H1 (cell line): Measurements from ENCODE around the gene SPATS1. TPM values are rescaled to one million over a fixed set of nuclear protein-coding genes. Genes with fewer than 3 reads are reported as not detected.

Experiments used
- CTCF ChIA-PET: fragments of 300-600 bp; sonication (Branson Sonifier 250); formaldehyde crosslinking; loops from one replicate; lab custom pipeline; 2021; ENCODE audit not compliant: partially characterized antibody; lab: Charles Lee
- POLR2A ChIA-PET: fragments of 300-600 bp; sonication (Branson Sonifier 250); formaldehyde crosslinking; loops from one replicate; lab custom pipeline; 2021; ENCODE audit warnings: inconsistent platforms; ENCODE audit not compliant: partially characterized antibody; lab: Charles Lee
- DNase-seq, 2 experiments: peaks; one replicate each; pipeline versions ENCODE4 v3.0.0 to v3.0.0-alpha.2; 2010 to 2022; ENCODE audit warnings: low spot score in 2 of 2, low read depth in 1 of 2, mixed read lengths in 1 of 2
- FAIRE-seq: peaks from 2 replicates; lab custom pipeline; 2011; peaks lifted over from hg19 to GRCh38; lab: Jason Lieb, UNC
- H2AFZ ChIP-seq: 2 replicates; pipeline ENCODE4 v1.8.1; 2012; ENCODE audit warnings: low read length, inconsistent platforms
- H2AK5ac ChIP-seq: 2 replicates; pipeline ENCODE4 v1.6.1; 2013; ENCODE audit warnings: low read depth, low read length
- H2BK120ac ChIP-seq: replicated peaks from 2 replicates; pipeline ENCODE3; 2013; ENCODE audit warnings: low read depth, low read length, inconsistent platforms
- H2BK12ac ChIP-seq: 2 replicates; pipeline ENCODE4 v1.6.1; 2013; ENCODE audit warnings: low read depth, low read length
- H2BK15ac ChIP-seq: 2 replicates; pipeline ENCODE4 v1.6.1; 2013; ENCODE audit warnings: low read length
- H2BK20ac ChIP-seq: 2 replicates; pipeline ENCODE4 v1.6.1; 2013; ENCODE audit warnings: low read length
- H2BK5ac ChIP-seq: 2 replicates; pipeline ENCODE4 v1.6.1; 2013; ENCODE audit warnings: low read depth, low read length
- H3K14ac ChIP-seq: 2 replicates; pipeline ENCODE4 v1.6.1; 2013; ENCODE audit warnings: inconsistent platforms; ENCODE audit not compliant: insufficient read length
- H3K18ac ChIP-seq: 2 replicates; pipeline ENCODE4 v1.6.1; 2013; ENCODE audit warnings: low read length; ENCODE audit errors: extremely low read depth
- H3K23ac ChIP-seq: 2 replicates; pipeline ENCODE4 v1.6.1; 2013; ENCODE audit warnings: inconsistent platforms; ENCODE audit not compliant: insufficient read length
- H3K23me2 ChIP-seq: 2 replicates; pipeline ENCODE4 v1.6.1; 2013; ENCODE audit warnings: low read depth, low read length
- H3K27ac ChIP-seq: 2 replicates; pipeline ENCODE4 v1.6.1; 2011; ENCODE audit warnings: low read depth, low read length, inconsistent platforms
- H3K27me3 ChIP-seq, 4 experiments: replicated peaks in 1 of 4; 1 replicate in 1 of 4; 2 replicates in 3 of 4; pipeline versions ENCODE4 v1.6.1 to v1.8.1; 2011 to 2013; ENCODE audit warnings: low read length in 3 of 4, mild to moderate bottlenecking in 3 of 4, inconsistent platforms in 2 of 4, mixed read lengths in 2 of 4, moderate library complexity in 1 of 4; ENCODE audit not compliant: control insufficient read depth in 3 of 4, insufficient read depth in 3 of 4; ENCODE audit errors: extremely low read depth in 1 of 4
- H3K36me3 ChIP-seq, 4 experiments: 2 replicates each; pipeline versions ENCODE4 v1.6.1 to v1.8.1; 2011 to 2013; ENCODE audit warnings: mild to moderate bottlenecking in 4 of 4, low read length in 3 of 4, moderate library complexity in 2 of 4, control low read depth in 1 of 4, inconsistent platforms in 1 of 4; ENCODE audit not compliant: insufficient read depth in 4 of 4, control insufficient read depth in 2 of 4
- H3K4ac ChIP-seq: replicated peaks from 2 replicates; pipeline ENCODE3; 2013; ENCODE audit warnings: low read length, low read depth, mixed read lengths, inconsistent platforms; ENCODE audit not compliant: insufficient read length
- H3K4me1 ChIP-seq, 4 experiments: replicated peaks in 1 of 4; 1 replicate in 1 of 4; 2 replicates in 3 of 4; pipeline versions ENCODE4 v1.6.1 to v1.8.1; 2011 to 2013; ENCODE audit warnings: low read length in 3 of 4, inconsistent platforms in 2 of 4, mixed read lengths in 1 of 4; ENCODE audit not compliant: insufficient read depth in 4 of 4, control insufficient read depth in 3 of 4
- H3K4me2 ChIP-seq, 2 experiments: 2 replicates each; pipeline versions ENCODE4 v1.6.1 to v1.8.1; 2011 to 2013; ENCODE audit warnings: low read depth in 2 of 2, low read length in 2 of 2, control low read depth in 1 of 2, inconsistent platforms in 1 of 2, mild to moderate bottlenecking in 1 of 2; ENCODE audit not compliant: insufficient read depth in 1 of 2
- H3K4me3 ChIP-seq, 4 experiments: fragments of 200-600, 300-600 bp in 1 of 4; sonication (generic), shearing (Covaris generic), sonication (Bioruptor Twin) in 1 of 4; 2 replicates each; pipeline versions ENCODE4 v1.5.1 to v1.8.1; 2011 to 2016; ENCODE audit warnings: low read length in 4 of 4, low read depth in 3 of 4, control low read depth in 2 of 4, inconsistent platforms in 2 of 4, mild to moderate bottlenecking in 2 of 4, mixed read lengths in 1 of 4, moderate library complexity in 1 of 4; ENCODE audit not compliant: insufficient read depth in 2 of 4; ENCODE audit errors: extremely low read depth in 1 of 4
- H3K56ac ChIP-seq: replicated peaks from 2 replicates; pipeline ENCODE3; 2013; ENCODE audit warnings: low read depth, mild to moderate bottlenecking, mixed read lengths, low read length, inconsistent platforms; ENCODE audit not compliant: insufficient read length
- H3K79me1 ChIP-seq: 2 replicates; pipeline ENCODE4 v1.6.1; 2013; ENCODE audit warnings: low read depth, low read length, control low read depth
- H3K79me2 ChIP-seq, 2 experiments: 2 replicates each; pipeline versions ENCODE4 v1.6.1 to v1.8.1; 2012 to 2013; ENCODE audit warnings: low read length in 2 of 2, mild to moderate bottlenecking in 2 of 2, inconsistent platforms in 1 of 2; ENCODE audit not compliant: insufficient read depth in 2 of 2, control insufficient read depth in 1 of 2
- H3K9ac ChIP-seq, 4 experiments: replicated peaks in 1 of 4; 1 replicate in 1 of 4; 2 replicates in 3 of 4; pipeline versions ENCODE4 v1.6.1 to v1.8.1; 2011 to 2013; ENCODE audit warnings: low read depth in 3 of 4, low read length in 3 of 4, control low read depth in 2 of 4, mild to moderate bottlenecking in 2 of 4, moderate library complexity in 2 of 4, inconsistent platforms in 1 of 4; ENCODE audit errors: extremely low read depth in 1 of 4
- H3K9me3 ChIP-seq, 2 experiments: 2 replicates each; pipeline versions ENCODE4 v1.6.1 to v1.8.1; 2012 to 2013; ENCODE audit warnings: mild to moderate bottlenecking in 2 of 2, moderate library complexity in 2 of 2, control low read depth in 1 of 2, inconsistent platforms in 1 of 2, low read depth in 1 of 2, low read length in 1 of 2, mixed read lengths in 1 of 2; ENCODE audit not compliant: insufficient read depth in 2 of 2
- H4K20me1 ChIP-seq, 2 experiments: replicated peaks in 1 of 2; 2 replicates each; pipeline versions ENCODE3 to v1.8.1; 2011 to 2013; ENCODE audit warnings: inconsistent platforms in 2 of 2, low read length in 2 of 2, mild to moderate bottlenecking in 1 of 2; ENCODE audit not compliant: insufficient read depth in 2 of 2, control insufficient read depth in 1 of 2
- H4K5ac ChIP-seq: 2 replicates; pipeline ENCODE4 v1.6.1; 2013; ENCODE audit warnings: low read length, low read depth, mixed read lengths, inconsistent platforms; ENCODE audit not compliant: insufficient read length
- H4K8ac ChIP-seq: 2 replicates; pipeline ENCODE4 v1.8.0; 2013; ENCODE audit warnings: mild to moderate bottlenecking, moderate library complexity, low read length, inconsistent platforms; ENCODE audit not compliant: insufficient read depth; ENCODE audit errors: extremely low read depth
- H4K91ac ChIP-seq: replicated peaks from 2 replicates; pipeline ENCODE3; 2013; ENCODE audit warnings: low read length, mixed read lengths, inconsistent platforms; ENCODE audit not compliant: insufficient read length
- CBX8 ChIP-seq: fragments of 300-800, 300-1000 bp; sonication (generic); IDR thresholded peaks from 2 replicates; pipeline ENCODE4 v1.7.1; 2016; ENCODE audit warnings: low read depth, low read length, borderline replicate concordance
- CTBP2 ChIP-seq: IDR thresholded peaks from 2 replicates; pipeline ENCODE4 v1.7.0; 2011; ENCODE audit warnings: borderline replicate concordance, mild to moderate bottlenecking, moderate library complexity, mixed read lengths, low read length; ENCODE audit not compliant: insufficient read depth, insufficient read length
- KDM5A ChIP-seq: fragments of 200-600 bp; IDR thresholded peaks from 2 replicates; pipeline ENCODE4 v1.7.1; 2012; ENCODE audit warnings: mild to moderate bottlenecking, low read length, inconsistent platforms, mixed read lengths
- SP2 ChIP-seq: IDR thresholded peaks from 2 replicates; pipeline ENCODE4 v1.6.1; 2012; ENCODE audit warnings: mild to moderate bottlenecking, low read length, inconsistent platforms
- WGBS, 2 experiments: shearing (Covaris generic) in 1 of 2; methylation state at CpG; one replicate each; pipeline versions ENCODE4 v1.1.6 to v1.1.7; 2013 to 2015; ENCODE audit warnings: low lambda C conversion rate in 2 of 2, mixed read lengths in 2 of 2, inconsistent platforms in 1 of 2, low coverage in 1 of 2, missing lambda C conversion rate in 1 of 2; ENCODE audit not compliant: insufficient replicate concordance in 2 of 2, insufficient coverage in 1 of 2, insufficient read length in 1 of 2; ENCODE audit errors: extremely low coverage in 1 of 2, missing lambda C conversion rate in 1 of 2; 5-methylcytosine and 5-hydroxymethylcytosine counted together
- polyA plus RNA-seq, 7 experiments: library from polyadenylated mRNA; depleted of rRNA in 3 of 7; stranded (reverse) in 5 of 7; unstranded in 2 of 7; fragments of >200 nt in 5 of 7; fragments of 200-250 nt in 2 of 7; gene quantifications; 1 replicate in 5 of 7; 2 replicates in 1 of 7; 4 replicates in 1 of 7; pipeline versions ENCODE4 v1.2.1 to v1.2.3, GENCODE V29; 2011 to 2013; ENCODE audit warnings: missing spikeins in 2 of 7, mixed read lengths in 2 of 7
- total RNA-seq: library from RNA; stranded (reverse); fragmentation: NEBNext Ultra II Directional; extraction: Animal tissue kit (Norgen Biotek cat#: 25700); gene quantifications from 2 replicates; pipeline ENCODE4 v1.2.1, GENCODE V29; 2021
- TF ChIP-seq, protein P1 (sequence below): IDR thresholded peaks from 2 replicates; pipeline ENCODE4 v1.6.1; 2012; ENCODE audit warnings: inconsistent platforms

SPATS1 gene
- total and polyA plus RNA-seq, 2 of the 8 experiments (the other 6 are each of a cell fraction or from before 2014, with no cell fraction given) = not detected

- TF ChIP-seq CBX8 (no peak), CTBP2 (no peak), SP2 (no peak), KDM5A (no peak)
- TF ChIP-seq, protein P1, sequence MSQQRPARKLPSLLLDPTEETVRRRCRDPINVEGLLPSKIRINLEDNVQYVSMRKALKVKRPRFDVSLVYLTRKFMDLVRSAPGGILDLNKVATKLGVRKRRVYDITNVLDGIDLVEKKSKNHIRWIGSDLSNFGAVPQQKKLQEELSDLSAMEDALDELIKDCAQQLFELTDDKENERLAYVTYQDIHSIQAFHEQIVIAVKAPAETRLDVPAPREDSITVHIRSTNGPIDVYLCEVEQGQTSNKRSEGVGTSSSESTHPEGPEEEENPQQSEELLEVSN = no peak
- no peak overlapping the region for H2BK120ac ChIP-seq
- no peak overlapping the region for H4K8ac ChIP-seq
- H3K9ac ChIP-seq = no peak overlapping the region
- no peak overlapping the region for H3K27ac ChIP-seq
- no peaks in the 10 kb centered on the region for H3K9me3 ChIP-seq
- H2AK5ac ChIP-seq = no peak overlapping the region
- no peaks in the 10 kb centered on the region for H4K20me1 ChIP-seq
- CTCF ChIA-PET = interaction anchor here (0.8 to 6.2 kb wide), 9 partner anchors 9 to 46 kb away, joined by 3 to 69 read pairs (median 5); no protein-coding TSS in a partner anchor
- H3K36me3 ChIP-seq = no peaks in the 10 kb centered on the region
- no peak overlapping the region for H2BK15ac ChIP-seq
- H3K4me1 ChIP-seq = peaks cover 0 to 2% (median 1%) of the 10 kb centered on the region in 4 experiments; a peak in 3 of 7 replicates
- POLR2A ChIA-PET = interaction anchor here (1.0 to 2.5 kb wide), 12 partner anchors 9 to 49 kb away, joined by 3 to 16 read pairs (median 4); partner anchors contain the start of genes AARS2, HSP90AB1 and SPATS1
- no peak for DNase-seq
- H3K23me2 ChIP-seq = peaks cover 11% of the 10 kb centered on the region; the same call in 1 of the 2 replicates
- 83% methylated on average over 4 of the region's 4 CpGs; no CpG with 5 or more reads in 1 of the 2 experiments for WGBS, 2 experiments
- no peak overlapping the region for H3K18ac ChIP-seq
- H2BK20ac ChIP-seq = no peak overlapping the region
- H2BK5ac ChIP-seq = no peak overlapping the region
- H3K56ac ChIP-seq = no peak overlapping the region
- no peak for FAIRE-seq
- H4K5ac ChIP-seq = no peak overlapping the region
- no peak overlapping the region for H3K23ac ChIP-seq
- no peak overlapping the region for H3K14ac ChIP-seq
- no peak overlapping the region for H2BK12ac ChIP-seq
- no peak overlapping the region for H2AFZ ChIP-seq
- H3K79me1 ChIP-seq = no peaks in the 10 kb centered on the region
- peaks cover 0 to 20% (median 15%) of the 10 kb centered on the region in 4 experiments; a peak in 6 of 7 replicates for H3K27me3 ChIP-seq
- no peaks in the 10 kb centered on the region for H3K79me2 ChIP-seq
- no peak overlapping the region for H3K4me2 ChIP-seq
- H4K91ac ChIP-seq = no peak overlapping the region
- H3K4ac ChIP-seq = no peak overlapping the region
- H3K4me3 ChIP-seq = no peak overlapping the region
Observed at GRCh38 chr6:44292661-44293365, 49.6 kb upstream of the SPATS1 start.
